ENCODE measurements around the gene OVCH2. TPM values are rescaled to one million over a fixed set of nuclear protein-coding genes. Genes with fewer than 3 reads are reported as not detected.

OVCH2 gene
- total RNA-seq, 1 donor from 2014 or later: not detected

GRCh38 chr11:7672276-7672959 is 33.9 kb downstream of the OVCH2 start:
- Mint-ChIP-seq H3K27ac (peak overlapping the region; percentile 86), H3K36me3 (ENCODE audit: low read depth) (peaks cover 12% of the 10 kb centered on the region), H3K4me1 (peaks cover 44% of the 10 kb centered on the region), H3K4me3 (peak overlapping the region; percentile 84), H3K9me3 (peaks cover 6% of the 10 kb centered on the region), H3K27me3 (peaks cover 15% of the 10 kb centered on the region)
- intact Hi-C loops (cut with micrococcal nuclease): loop anchor here (1.0 to 5.0 kb wide), 2 partner anchors 176 to 315 kb away; partner anchors contain the start of gene EIF3F
- ChIA-PET CTCF (interaction anchor here (1.0 to 2.8 kb wide), 2 partner anchors 19 to 319 kb away, joined by 3 to 10 read pairs; no protein-coding TSS in a partner anchor), POLR2A (interaction anchor here (1.0 to 3.6 kb wide), 3 partner anchors 151 to 159 kb away, joined by 3 to 19 read pairs (median 10); partner anchors contain the start of gene PPFIBP2)
- DNase-seq: no peak
- peak; percentile 14 for ATAC-seq (ENCODE audit: low read depth)
- no peak for TF ChIP-seq CTCF (IDR thresholded peaks at IDR 0.05)

GRCh38 chr11:7671347-7672215 is 34.7 kb downstream of the OVCH2 start:
- H3K36me3 Mint-ChIP-seq (ENCODE audit: low read depth): peaks cover 13% of the 10 kb centered on the region
- H3K4me1 Mint-ChIP-seq: peaks cover 39% of the 10 kb centered on the region
- no peak for TF ChIP-seq CTCF (IDR thresholded peaks at IDR 0.05)
- intact Hi-C loops (cut with micrococcal nuclease): loop anchor here (1.0 to 5.0 kb wide), 2 partner anchors 175 to 316 kb away; partner anchors contain the start of gene EIF3F
- peak overlapping the region; percentile 86 for H3K27ac Mint-ChIP-seq
- CTCF ChIA-PET: interaction anchor here (0.6 to 2.8 kb wide), 4 partner anchors 19 to 574 kb away, joined by 3 to 10 read pairs (median 3); no protein-coding TSS in a partner anchor
- H3K9me3 Mint-ChIP-seq: no peaks in the 10 kb centered on the region
- POLR2A ChIA-PET: interaction anchor here (0.6 to 3.6 kb wide), 4 partner anchors 127 to 175 kb away, joined by 3 to 19 read pairs (median 5); partner anchors contain the start of gene PPFIBP2
- peak overlapping the region; percentile 84 for H3K4me3 Mint-ChIP-seq
- peaks cover 15% of the 10 kb centered on the region for H3K27me3 Mint-ChIP-seq
- ATAC-seq (ENCODE audit: low read depth) (peak; percentile 53), DNase-seq (no peak)

- ATAC-seq (ENCODE audit: low read depth): no peak
- H3K9me3 Mint-ChIP-seq: no peaks in the 10 kb centered on the region
- peaks cover 11% of the 10 kb centered on the region for H3K27me3 Mint-ChIP-seq
- POLR2A ChIA-PET: interaction anchor here (1.1 to 1.4 kb wide), 2 partner anchors 150 to 174 kb away, joined by 3 to 5 read pairs; no protein-coding TSS in a partner anchor
- intact Hi-C loops (cut with micrococcal nuclease): loop anchor here (5.0 kb wide), 1 partner anchor 317 kb away; the partner anchor contains the start of gene EIF3F
- TF ChIP-seq CTCF (IDR thresholded peaks at IDR 0.05): no peak
- H3K36me3 Mint-ChIP-seq (ENCODE audit: low read depth): peaks cover 18% of the 10 kb centered on the region
- peak overlapping the region; percentile 86 for H3K27ac Mint-ChIP-seq
- DNase-seq: no peak
- CTCF ChIA-PET: interaction anchor here (1.0 to 2.8 kb wide), 2 partner anchors 20 to 573 kb away, joined by 3 to 10 read pairs; no protein-coding TSS in a partner anchor
- peaks cover 39% of the 10 kb centered on the region for H3K4me1 Mint-ChIP-seq
- H3K4me3 Mint-ChIP-seq: no peak overlapping the region
Measured at GRCh38 chr11:7670641-7671040, 35.6 kb downstream of the OVCH2 start.

- Mint-ChIP-seq H3K9me3 (no peaks in the 10 kb centered on the region), H3K27ac (no peak overlapping the region), H3K4me3 (no peak overlapping the region), H3K27me3 (peaks cover under 1% of the 10 kb centered on the region), H3K36me3 (ENCODE audit: low read depth) (peaks cover 31% of the 10 kb centered on the region), H3K4me1 (peaks cover 33% of the 10 kb centered on the region)
- intact Hi-C loops (cut with micrococcal nuclease): loop anchor here (5.0 kb wide), 1 partner anchor 527 kb away; no protein-coding TSS in a partner anchor
- ChIA-PET CTCF (interaction anchor here (0.8 to 1.2 kb wide), 2 partner anchors 227 to 856 kb away, joined by 3 to 4 read pairs; no protein-coding TSS in a partner anchor), POLR2A (interaction anchor here (1.0 to 1.9 kb wide), 2 partner anchors 22 to 144 kb away, joined by 3 to 4 read pairs; no protein-coding TSS in a partner anchor)
- ATAC-seq (ENCODE audit: low read depth) (no peak), DNase-seq (no peak)
- TF ChIP-seq CTCF (IDR thresholded peaks at IDR 0.05): no peak
Measured at GRCh38 chr11:7668911-7669310, 37.4 kb downstream of the OVCH2 start.

Measured in activated B cell treated with CpG ODN at 0.5 μM for 24 hours (primary cell).